ENCODE measurements around the gene PYROXD2.

Gene PYROXD2

GRCh38 chr10:98416606-98417388 is 1.8 kb upstream of the PYROXD2 start:
- DNase-seq (ENCODE audit: extremely low read depth in 1 of 2, low read depth in 1 of 2): no peak

GRCh38 chr10:98415731-98416119 is 743 bp upstream of the PYROXD2 start:
- DNase-seq (ENCODE audit: extremely low read depth in 1 of 2, low read depth in 1 of 2): no peak

DNA sequence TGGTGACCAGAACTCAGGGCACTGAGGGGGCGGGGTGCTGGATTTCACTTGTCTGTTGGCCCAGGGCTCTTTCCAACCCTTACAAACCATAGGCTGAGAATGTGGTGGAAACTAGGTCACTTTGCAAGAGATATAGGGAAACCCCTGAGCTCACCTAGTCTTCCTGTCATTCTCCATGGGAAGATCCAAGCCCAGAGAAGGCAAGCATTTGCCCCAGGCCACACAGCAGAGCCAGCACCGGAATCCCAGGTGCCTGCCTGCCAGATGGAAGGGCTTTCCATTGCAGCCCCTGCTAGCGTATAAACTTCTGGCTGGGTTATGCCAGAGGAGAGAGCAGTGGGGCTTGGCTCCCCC is 427 bp downstream of the PYROXD2 start:
- no peak for DNase-seq (ENCODE audit: extremely low read depth in 1 of 2, low read depth in 1 of 2)

DNA sequence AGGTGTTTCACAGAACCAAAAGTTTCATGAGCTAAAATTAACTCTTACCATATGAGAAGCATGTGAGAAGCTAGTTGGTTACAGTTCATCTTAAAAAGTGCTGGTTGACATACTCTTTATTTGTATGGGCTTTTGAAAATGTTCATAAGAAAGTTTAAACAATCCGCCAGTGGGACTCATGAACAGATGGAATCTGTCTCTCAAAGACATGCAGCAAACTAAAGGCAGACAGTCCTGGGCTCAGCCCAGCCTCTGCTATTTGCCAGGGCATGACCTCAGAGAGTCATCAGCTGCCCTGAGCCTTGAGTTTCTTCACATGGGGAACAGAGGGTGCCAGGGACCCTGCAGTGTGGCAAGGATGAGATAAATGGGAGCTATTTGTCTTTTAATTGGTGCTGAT is 3.2 kb downstream of the PYROXD2 start:
- DNase-seq (ENCODE audit: extremely low read depth in 1 of 2, low read depth in 1 of 2): no peak

DNA sequence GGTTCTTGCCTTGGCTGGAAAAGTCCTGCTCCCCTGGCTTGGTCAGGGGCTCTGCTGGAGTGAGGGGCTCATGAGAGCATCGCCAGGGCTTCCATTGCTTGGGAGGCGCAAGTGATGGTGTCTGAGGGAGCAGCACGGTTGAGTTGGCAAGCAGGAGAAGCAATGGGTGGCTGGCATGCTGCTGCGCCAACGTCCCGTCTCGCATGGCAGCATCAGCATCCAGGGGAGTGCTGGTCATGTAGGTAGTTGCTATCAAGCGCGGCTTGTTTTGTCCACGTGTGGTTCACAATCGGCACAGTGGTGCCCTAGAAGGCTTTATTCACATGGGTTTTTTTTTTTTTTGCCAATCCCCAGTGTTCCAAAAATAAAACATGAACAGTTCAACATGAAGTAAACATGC is 3.8 kb downstream of the PYROXD2 start:
- DNase-seq (ENCODE audit: extremely low read depth in 1 of 2, low read depth in 1 of 2): no peak

- no peak for DNase-seq (ENCODE audit: extremely low read depth in 1 of 2, low read depth in 1 of 2)
Measured at GRCh38 chr10:98410759-98411158, 4.2 kb downstream of the PYROXD2 start.

- DNase-seq (ENCODE audit: extremely low read depth in 1 of 2, low read depth in 1 of 2): no peak
Measured at GRCh38 chr10:98410135-98410743, 4.7 kb downstream of the PYROXD2 start.

DNA sequence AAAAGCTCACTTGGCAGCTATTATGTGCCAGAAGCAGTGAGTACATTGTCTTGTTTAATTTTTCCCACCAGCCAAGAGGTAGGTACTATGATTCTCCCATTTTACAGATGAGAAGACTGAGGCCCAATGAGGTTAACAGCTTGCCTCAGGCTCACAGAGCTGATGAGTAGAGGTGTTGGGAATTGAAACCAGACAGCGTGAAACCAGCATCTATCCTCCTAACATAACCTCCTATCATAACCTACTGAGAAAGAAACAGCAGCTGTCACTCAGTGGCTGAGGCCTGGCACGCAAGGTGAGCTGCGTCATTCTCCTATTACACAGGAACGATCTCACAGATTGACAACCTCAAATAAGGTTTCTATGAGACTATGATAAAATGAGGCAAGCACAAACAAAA is 6.2 kb downstream of the PYROXD2 start:
- DNase-seq (ENCODE audit: extremely low read depth in 1 of 2, low read depth in 1 of 2): no peak

GRCh38 chr10:98407744-98408241 is 7.2 kb downstream of the PYROXD2 start:
- no peak for DNase-seq (ENCODE audit: extremely low read depth in 1 of 2, low read depth in 1 of 2)

- DNase-seq (ENCODE audit: extremely low read depth in 1 of 2, low read depth in 1 of 2): no peak
Measured at GRCh38 chr10:98407017-98407743, 7.8 kb downstream of the PYROXD2 start.

GRCh38 chr10:98405422-98405821 is 9.6 kb downstream of the PYROXD2 start:
- no peak for DNase-seq (ENCODE audit: extremely low read depth in 1 of 2, low read depth in 1 of 2)

DNA sequence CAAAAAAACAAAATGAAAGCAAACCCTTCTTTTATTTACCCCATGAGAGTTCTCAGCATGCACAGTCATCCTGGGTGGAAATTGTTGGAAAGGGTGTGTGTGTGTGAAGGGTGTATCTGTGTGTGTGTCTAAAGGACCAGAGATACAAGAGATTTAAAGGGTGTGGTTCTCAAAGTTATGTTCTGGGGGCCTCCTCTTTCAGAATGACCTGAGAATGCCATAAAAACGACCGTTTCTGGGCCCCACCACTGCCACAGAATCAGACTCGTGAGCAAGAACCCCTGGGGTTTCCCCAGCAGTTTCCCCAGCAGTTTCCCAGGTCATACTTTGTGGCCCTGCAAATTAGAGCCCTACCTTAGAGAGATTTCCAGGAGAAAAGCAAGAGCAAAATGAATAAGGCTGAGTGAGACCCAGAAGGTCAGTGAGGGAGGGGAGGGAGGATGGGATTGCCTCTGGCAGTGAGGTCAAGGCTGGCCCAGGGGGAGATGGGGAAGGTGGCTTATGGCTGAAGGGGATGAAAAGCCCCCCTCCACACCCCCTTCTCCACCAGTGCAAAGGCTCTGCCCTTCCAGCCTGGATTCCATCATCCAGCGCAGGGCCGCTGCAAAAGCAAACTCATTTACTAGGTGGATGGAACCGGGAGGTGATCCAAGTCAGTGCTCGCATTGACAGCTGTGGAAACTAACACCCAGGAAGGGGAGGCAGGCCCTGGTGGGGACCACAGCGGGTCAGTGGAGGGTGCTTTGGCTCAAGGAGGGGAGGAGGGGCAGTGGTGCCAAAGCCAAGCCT is 10.2 kb downstream of the PYROXD2 start:
- DNase-seq (ENCODE audit: extremely low read depth in 1 of 2, low read depth in 1 of 2): peak in 1 of 2 donors; percentile 26

DNA sequence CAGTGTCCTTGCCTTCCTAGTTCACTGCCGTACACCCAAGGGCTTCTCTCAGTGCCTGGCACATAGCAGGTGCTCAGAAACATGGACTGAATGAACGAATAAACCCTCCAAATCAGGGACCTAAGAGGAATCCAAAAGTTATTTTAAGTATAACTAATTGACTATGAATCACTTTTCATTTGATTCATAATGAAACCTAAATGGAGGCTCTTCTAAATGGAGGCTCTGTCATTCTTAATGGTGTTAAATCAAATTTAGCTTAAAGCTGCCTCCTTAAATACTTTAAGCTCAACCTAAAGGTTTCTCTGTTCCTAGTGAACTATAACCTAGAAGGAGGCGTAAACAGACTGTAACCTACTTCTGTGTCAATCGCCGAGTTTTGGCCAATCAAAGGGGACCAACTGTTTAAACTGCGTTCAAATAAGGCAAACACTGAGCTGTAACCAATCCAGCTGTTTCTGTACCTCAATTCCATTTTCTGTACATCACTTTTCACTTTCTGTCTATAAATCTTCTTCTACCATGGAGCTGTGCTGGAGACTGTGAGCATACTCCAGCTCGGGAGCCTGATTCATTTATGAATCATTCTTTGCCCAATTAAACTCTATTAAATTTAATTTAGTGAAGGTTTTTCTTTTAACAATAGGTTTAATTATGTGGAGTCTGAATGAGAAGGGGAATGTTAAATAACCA is 11.0 kb downstream of the PYROXD2 start:
- no peak for DNase-seq (ENCODE audit: extremely low read depth in 1 of 2, low read depth in 1 of 2)

GRCh38 chr10:98402931-98403718 is 11.9 kb downstream of the PYROXD2 start:
- DNase-seq (ENCODE audit: extremely low read depth in 1 of 2, low read depth in 1 of 2): no peak

- no peak for DNase-seq (ENCODE audit: extremely low read depth in 1 of 2, low read depth in 1 of 2)
Measured at GRCh38 chr10:98402478-98402877, 12.5 kb downstream of the PYROXD2 start.

- no peak for DNase-seq (ENCODE audit: extremely low read depth in 1 of 2, low read depth in 1 of 2)
Measured at GRCh38 chr10:98400482-98400881, 14.5 kb downstream of the PYROXD2 start.

- no peak for DNase-seq (ENCODE audit: extremely low read depth in 1 of 2, low read depth in 1 of 2)
Measured at GRCh38 chr10:98399784-98400183, 15.2 kb downstream of the PYROXD2 start.

DNA sequence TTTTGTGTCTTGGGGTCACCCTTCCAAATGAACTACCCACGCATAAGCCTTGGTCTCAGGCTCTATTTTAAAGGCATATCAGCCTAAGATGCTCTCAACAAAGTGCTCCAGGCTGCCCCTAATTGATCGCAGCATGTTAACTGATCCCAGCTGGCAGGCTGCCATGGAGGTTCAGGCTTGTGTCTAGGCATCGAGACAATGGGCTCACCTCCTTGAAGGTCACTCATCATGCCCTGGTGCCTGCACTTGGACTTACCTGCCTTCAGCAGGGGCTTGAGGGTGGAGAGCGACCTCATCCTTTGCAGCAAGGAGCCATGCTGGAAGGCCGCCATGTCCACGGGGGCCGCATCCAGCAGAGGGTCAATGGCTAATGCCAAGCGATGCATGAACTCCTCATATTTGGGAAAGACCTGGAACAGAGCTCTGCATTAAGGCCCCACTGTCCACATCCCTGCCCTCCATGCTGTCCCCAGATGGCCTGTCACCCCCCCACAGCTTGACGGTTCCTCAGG is 17.8 kb downstream of the PYROXD2 start:
- no peak for DNase-seq (ENCODE audit: extremely low read depth in 1 of 2, low read depth in 1 of 2)

All from stimulated activated CD8-positive, alpha-beta memory T cell treated with anti-CD3 and anti-CD28 coated beads, Interleukin-7, amount 100 ng/mL, for 48 hours (primary cell).